HG02970 (cell line): ENCODE measurements around the gene PLAC8.
"Not testable (repeated sequence)": the region's sequence is repeated elsewhere in the genome, so short reads cannot be mapped to it uniquely, and the experiment has no call there.

Source experiments
- ATAC-seq: cut with Tn5 transposase; IDR thresholded peaks from one replicate; pipeline ENCODE4 v1.9.1; 2021; ENCODE audit warnings: mild to moderate bottlenecking, moderate library complexity, moderate number of reproducible peaks; ENCODE audit not compliant: unreplicated experiment, low FRiP score

PLAC8 gene

GRCh38 chr4:83114576-83114975 lies at the start of gene PLAC8:
PLAC8 (minus strand) TSS chr4:83114729; CDS start chr4:83107921, 6,808 bp downstream.
- ATAC-seq, result no peak

GRCh38 chr4:83153417-83153816 lies 38.9 kb upstream of the PLAC8 start:
- ATAC-seq, result no peak

- ATAC-seq, result no peak
Measured at GRCh38 chr4:83152746-83153145, 38.2 kb upstream of the PLAC8 start.

GRCh38 chr4:83151651-83152050 lies 37.1 kb upstream of the PLAC8 start:
- no peak for ATAC-seq

GRCh38 chr4:83150653-83151330 lies 36.3 kb upstream of the PLAC8 start:
- ATAC-seq, result no peak

- ATAC-seq, result no peak
Measured at GRCh38 chr4:83149865-83150652, 35.5 kb upstream of the PLAC8 start.

GRCh38 chr4:83146841-83147240 lies 32.3 kb upstream of the PLAC8 start:
- no peak for ATAC-seq

GRCh38 chr4:83145776-83146175 lies 31.2 kb upstream of the PLAC8 start:
- not testable (repeated sequence) for ATAC-seq

- no peak for ATAC-seq
Measured at GRCh38 chr4:83139514-83140156, 25.1 kb upstream of the PLAC8 start.

GRCh38 chr4:83138946-83139345 lies 24.4 kb upstream of the PLAC8 start:
- ATAC-seq, result no peak

GRCh38 chr4:83132065-83132464 lies 17.5 kb upstream of the PLAC8 start:
- no peak for ATAC-seq

- ATAC-seq, result no peak
Measured at GRCh38 chr4:83129264-83129663, 14.7 kb upstream of the PLAC8 start.

- no peak for ATAC-seq
Measured at GRCh38 chr4:83128240-83128929, 13.9 kb upstream of the PLAC8 start.

- ATAC-seq, result no peak
Measured at GRCh38 chr4:83125738-83126141, 11.2 kb upstream of the PLAC8 start.

GRCh38 chr4:83124111-83124780 lies 9.7 kb upstream of the PLAC8 start:
- ATAC-seq, result no peak

- ATAC-seq, result no peak
Measured at GRCh38 chr4:83121246-83121645, 6.7 kb upstream of the PLAC8 start.

GRCh38 chr4:83118869-83119268 lies 4.3 kb upstream of the PLAC8 start:
- ATAC-seq, result no peak

GRCh38 chr4:83115656-83116285 lies 1.2 kb upstream of the PLAC8 start:
- ATAC-seq, result no peak

- no peak for ATAC-seq
Measured at GRCh38 chr4:83115000-83115399, 471 bp upstream of the PLAC8 start.

GRCh38 chr4:83113429-83113786 lies 1.1 kb downstream of the PLAC8 start:
- ATAC-seq, result no peak
